Measurements from ENCODE around the gene ZDHHC4.
"Not testable (repeated sequence)": the region's sequence is repeated elsewhere in the genome, so short reads cannot be mapped to it uniquely, and the experiment has no call there.

The ZDHHC4 gene

GRCh38 chr7:6578114-6579084 is 1.1 kb downstream of the ZDHHC4 start:
- Histone ChIP-seq H3K27me3 (ENCODE audit: control insufficient read depth in 5 of 5, insufficient read depth in 4 of 5, low read length in 5 of 5) (peaks cover 0 to 4% (median 0%) of the 10 kb centered on the region in 5 donors), H3K9me3 (ENCODE audit: control insufficient read depth in 5 of 5, low read length in 5 of 5) (no peaks in the 10 kb centered on the region), H3K36me3 (ENCODE audit: control insufficient read depth in 5 of 5, insufficient read depth in 5 of 5, low read length in 5 of 5) (peaks cover 7 to 35% (median 27%) of the 10 kb centered on the region in 5 donors), H3K9ac (ENCODE audit: low read length in 5 of 5) (peak overlapping the region in 3 of 5 donors; percentile 86 to 94 (median 89)), H3K27ac (ENCODE audit: low read depth, low read length) (peak overlapping the region; percentile 91), H3K4me3 (ENCODE audit: low read depth in 1 of 5, low read length in 5 of 5) (peak overlapping the region; percentile 71 to 81 (median 78)), H3K4me1 (ENCODE audit: control insufficient read depth in 5 of 5, insufficient read depth in 5 of 5, low read length in 5 of 5) (peaks cover 0 to 17% (median 13%) of the 10 kb centered on the region in 5 donors)

GRCh38 chr7:6579446-6579845 is 2.2 kb downstream of the ZDHHC4 start:
- Histone ChIP-seq H3K4me3 (ENCODE audit: low read depth in 1 of 5, low read length in 5 of 5) (no peak overlapping the region), H3K36me3 (ENCODE audit: control insufficient read depth in 5 of 5, insufficient read depth in 5 of 5, low read length in 5 of 5) (peaks cover 7 to 44% (median 34%) of the 10 kb centered on the region in 5 donors), H3K27me3 (ENCODE audit: control insufficient read depth in 5 of 5, insufficient read depth in 4 of 5, low read length in 5 of 5) (no peaks in the 10 kb centered on the region), H3K9me3 (ENCODE audit: control insufficient read depth in 5 of 5, low read length in 5 of 5) (no peaks in the 10 kb centered on the region), H3K4me1 (ENCODE audit: control insufficient read depth in 5 of 5, insufficient read depth in 5 of 5, low read length in 5 of 5) (peaks cover 0 to 17% (median 13%) of the 10 kb centered on the region in 5 donors), H3K9ac (ENCODE audit: low read length in 5 of 5) (no peak overlapping the region), H3K27ac (ENCODE audit: low read depth, low read length) (no peak overlapping the region)

GRCh38 chr7:6585746-6586432 is 8.6 kb downstream of the ZDHHC4 start:
- H3K4me3 ChIP-seq (ENCODE audit: low read depth in 1 of 5, low read length in 5 of 5) = not testable (repeated sequence)
- H3K36me3 ChIP-seq (ENCODE audit: control insufficient read depth in 5 of 5, insufficient read depth in 5 of 5, low read length in 5 of 5) = peaks cover 11 to 65% (median 57%) of the 10 kb centered on the region in 5 donors

GRCh38 chr7:6588566-6588965 is 11.3 kb downstream of the ZDHHC4 start:
- H3K9ac ChIP-seq (ENCODE audit: low read length in 5 of 5) = peak overlapping the region in 1 of 5 donors; percentile 28
- peaks cover 8 to 52% (median 41%) of the 10 kb centered on the region in 5 donors for H3K36me3 ChIP-seq (ENCODE audit: control insufficient read depth in 5 of 5, insufficient read depth in 5 of 5, low read length in 5 of 5)
- no peak overlapping the region for H3K4me3 ChIP-seq (ENCODE audit: low read depth in 1 of 5, low read length in 5 of 5)
- no peaks in the 10 kb centered on the region for H3K9me3 ChIP-seq (ENCODE audit: control insufficient read depth in 5 of 5, low read length in 5 of 5)
- H3K27ac ChIP-seq (ENCODE audit: low read depth, low read length) = no peak overlapping the region
- peaks cover 4 to 24% (median 16%) of the 10 kb centered on the region in 5 donors for H3K4me1 ChIP-seq (ENCODE audit: control insufficient read depth in 5 of 5, insufficient read depth in 5 of 5, low read length in 5 of 5)
- H3K27me3 ChIP-seq (ENCODE audit: control insufficient read depth in 5 of 5, insufficient read depth in 4 of 5, low read length in 5 of 5) = no peaks in the 10 kb centered on the region

More at GRCh38 chr7:6585746-6586432, 8.6 kb downstream of the ZDHHC4 start:
- not testable (repeated sequence) for H3K27ac ChIP-seq (ENCODE audit: low read depth, low read length); H3K27me3 ChIP-seq (ENCODE audit: control insufficient read depth in 5 of 5, insufficient read depth in 4 of 5, low read length in 5 of 5); H3K9me3 ChIP-seq (ENCODE audit: control insufficient read depth in 5 of 5, low read length in 5 of 5); H3K9ac ChIP-seq (ENCODE audit: low read length in 5 of 5)
- H3K4me1 ChIP-seq (ENCODE audit: control insufficient read depth in 5 of 5, insufficient read depth in 5 of 5, low read length in 5 of 5) = peaks cover 4 to 17% (median 12%) of the 10 kb centered on the region in 5 donors

- peak overlapping the region in 4 of 5 donors; percentile 25 to 93 (median 72) for H3K4me3 ChIP-seq (ENCODE audit: low read depth in 1 of 5, low read length in 5 of 5)
- peaks cover 4 to 24% (median 16%) of the 10 kb centered on the region in 5 donors for H3K4me1 ChIP-seq (ENCODE audit: control insufficient read depth in 5 of 5, insufficient read depth in 5 of 5, low read length in 5 of 5)
- peak overlapping the region in 2 of 5 donors; percentile 53 to 68 for H3K9ac ChIP-seq (ENCODE audit: low read length in 5 of 5)
- H3K27me3 ChIP-seq (ENCODE audit: control insufficient read depth in 5 of 5, insufficient read depth in 4 of 5, low read length in 5 of 5) = no peaks in the 10 kb centered on the region
- peaks cover 8 to 53% (median 42%) of the 10 kb centered on the region in 5 donors for H3K36me3 ChIP-seq (ENCODE audit: control insufficient read depth in 5 of 5, insufficient read depth in 5 of 5, low read length in 5 of 5)
- no peak overlapping the region for H3K27ac ChIP-seq (ENCODE audit: low read depth, low read length)
- H3K9me3 ChIP-seq (ENCODE audit: control insufficient read depth in 5 of 5, low read length in 5 of 5) = no peaks in the 10 kb centered on the region
Measured at GRCh38 chr7:6589151-6589828, 12.0 kb downstream of the ZDHHC4 start.

GRCh38 chr7:6589829-6590644 is 12.8 kb downstream of the ZDHHC4 start, which contains the start of gene INTS15:
Gene INTS15, plus strand, starts transcription at chr7:6590021. Its CDS starts 263 bp downstream, at chr7:6590284.
- peak within 1 kb of the TSS; percentile 28 to 91 (median 84) for H3K9ac ChIP-seq (ENCODE audit: low read length in 5 of 5)
- H3K9me3 ChIP-seq (ENCODE audit: control insufficient read depth in 5 of 5, low read length in 5 of 5) = no peaks in the 10 kb centered on the region
- peaks cover 8 to 53% (median 41%) of the 10 kb centered on the region in 5 donors for H3K36me3 ChIP-seq (ENCODE audit: control insufficient read depth in 5 of 5, insufficient read depth in 5 of 5, low read length in 5 of 5)
- H3K4me3 ChIP-seq (ENCODE audit: low read depth in 1 of 5, low read length in 5 of 5) = peak within 1 kb of the TSS; percentile 80 to 93 (median 88)
- no peaks in the 10 kb centered on the region for H3K27me3 ChIP-seq (ENCODE audit: control insufficient read depth in 5 of 5, insufficient read depth in 4 of 5, low read length in 5 of 5)
- H3K4me1 ChIP-seq (ENCODE audit: control insufficient read depth in 5 of 5, insufficient read depth in 5 of 5, low read length in 5 of 5) = peaks cover 4 to 24% (median 16%) of the 10 kb centered on the region in 5 donors
- H3K27ac ChIP-seq (ENCODE audit: low read depth, low read length) = peak within 1 kb of the TSS; percentile 57

- Histone ChIP-seq H3K9ac (ENCODE audit: low read length in 5 of 5) (peak overlapping the region; percentile 28 to 91 (median 84)), H3K36me3 (ENCODE audit: control insufficient read depth in 5 of 5, insufficient read depth in 5 of 5, low read length in 5 of 5) (peaks cover 8 to 53% (median 41%) of the 10 kb centered on the region in 5 donors), H3K27me3 (ENCODE audit: control insufficient read depth in 5 of 5, insufficient read depth in 4 of 5, low read length in 5 of 5) (no peaks in the 10 kb centered on the region), H3K9me3 (ENCODE audit: control insufficient read depth in 5 of 5, low read length in 5 of 5) (no peaks in the 10 kb centered on the region), H3K4me3 (ENCODE audit: low read depth in 1 of 5, low read length in 5 of 5) (peak overlapping the region; percentile 80 to 93 (median 88)), H3K4me1 (ENCODE audit: control insufficient read depth in 5 of 5, insufficient read depth in 5 of 5, low read length in 5 of 5) (peaks cover 4 to 24% (median 16%) of the 10 kb centered on the region in 5 donors), H3K27ac (ENCODE audit: low read depth, low read length) (peak overlapping the region; percentile 57)
Measured at GRCh38 chr7:6590645-6591110, 13.4 kb downstream of the ZDHHC4 start.

- Histone ChIP-seq H3K9ac (ENCODE audit: low read length in 5 of 5) (no peak overlapping the region), H3K27ac (ENCODE audit: low read depth, low read length) (no peak overlapping the region), H3K4me1 (ENCODE audit: control insufficient read depth in 5 of 5, insufficient read depth in 5 of 5, low read length in 5 of 5) (no peaks in the 10 kb centered on the region), H3K9me3 (ENCODE audit: control insufficient read depth in 5 of 5, low read length in 5 of 5) (no peaks in the 10 kb centered on the region), H3K36me3 (ENCODE audit: control insufficient read depth in 5 of 5, insufficient read depth in 5 of 5, low read length in 5 of 5) (peaks cover 0 to 96% (median 78%) of the 10 kb centered on the region in 5 donors), H3K4me3 (ENCODE audit: low read depth in 1 of 5, low read length in 5 of 5) (no peak overlapping the region), H3K27me3 (ENCODE audit: control insufficient read depth in 5 of 5, insufficient read depth in 4 of 5, low read length in 5 of 5) (no peaks in the 10 kb centered on the region)
Measured at GRCh38 chr7:6600093-6600492, 22.8 kb downstream of the ZDHHC4 start.

GRCh38 chr7:6604458-6604857 is 27.2 kb downstream of the ZDHHC4 start:
- Histone ChIP-seq H3K9ac (ENCODE audit: low read length in 5 of 5) (no peak overlapping the region), H3K27ac (ENCODE audit: low read depth, low read length) (no peak overlapping the region), H3K36me3 (ENCODE audit: control insufficient read depth in 5 of 5, insufficient read depth in 5 of 5, low read length in 5 of 5) (peaks cover 0 to 93% (median 55%) of the 10 kb centered on the region in 5 donors), H3K27me3 (ENCODE audit: control insufficient read depth in 5 of 5, insufficient read depth in 4 of 5, low read length in 5 of 5) (no peaks in the 10 kb centered on the region), H3K9me3 (ENCODE audit: control insufficient read depth in 5 of 5, low read length in 5 of 5) (no peaks in the 10 kb centered on the region), H3K4me1 (ENCODE audit: control insufficient read depth in 5 of 5, insufficient read depth in 5 of 5, low read length in 5 of 5) (no peaks in the 10 kb centered on the region), H3K4me3 (ENCODE audit: low read depth in 1 of 5, low read length in 5 of 5) (no peak overlapping the region)
